Left ventricle myocardium superior (tissue), 1 donor: ENCODE data around the gene CPED1. TPM values are rescaled to one million over a fixed set of nuclear protein-coding genes. Genes with fewer than 3 reads are reported as not detected.

Source experiments
- ATAC-seq: fragments of 200-7000 bp; cut with Tn5 transposase; one replicate; pipeline ENCODE4 v1.9.1; 2020; ENCODE audit warnings: mild to moderate bottlenecking, moderate library complexity
- DNase-seq: peaks from one replicate; pipeline ENCODE4 v3.0.0-alpha.2; 2020
- intact Hi-C: fragments of 100-400 bp; cut with micrococcal nuclease; formaldehyde crosslinking; loops from one replicate; pipeline ENCODE4 v1.11.0; 2022
- long read RNA-seq: library from polyadenylated mRNA; unstranded; transcript quantifications from one replicate; pipeline ENCODE4 v2.0.0, GENCODE V29; 2021
- total RNA-seq: library from RNA; stranded (reverse); fragmentation: NEBNext Ultra II Directional; extraction: Animal tissue kit (Norgen Biotek cat#: 25700); gene quantifications from one replicate; pipeline ENCODE4 v1.2.1, GENCODE V29; 2021
- donor health status: DM: no; HTN: yes; CAD: no; lungs with severe emphysema.

CPED1 gene
- total RNA-seq = 32.8 TPM
- long read RNA-seq, full-length matches to known transcripts = 18 of 48 reads
- long read RNA-seq, partial matches to known transcripts = 17 of 48 reads
- long read RNA-seq, other reads (novel, unspliced or antisense) = 13 of 48 reads

DNA sequence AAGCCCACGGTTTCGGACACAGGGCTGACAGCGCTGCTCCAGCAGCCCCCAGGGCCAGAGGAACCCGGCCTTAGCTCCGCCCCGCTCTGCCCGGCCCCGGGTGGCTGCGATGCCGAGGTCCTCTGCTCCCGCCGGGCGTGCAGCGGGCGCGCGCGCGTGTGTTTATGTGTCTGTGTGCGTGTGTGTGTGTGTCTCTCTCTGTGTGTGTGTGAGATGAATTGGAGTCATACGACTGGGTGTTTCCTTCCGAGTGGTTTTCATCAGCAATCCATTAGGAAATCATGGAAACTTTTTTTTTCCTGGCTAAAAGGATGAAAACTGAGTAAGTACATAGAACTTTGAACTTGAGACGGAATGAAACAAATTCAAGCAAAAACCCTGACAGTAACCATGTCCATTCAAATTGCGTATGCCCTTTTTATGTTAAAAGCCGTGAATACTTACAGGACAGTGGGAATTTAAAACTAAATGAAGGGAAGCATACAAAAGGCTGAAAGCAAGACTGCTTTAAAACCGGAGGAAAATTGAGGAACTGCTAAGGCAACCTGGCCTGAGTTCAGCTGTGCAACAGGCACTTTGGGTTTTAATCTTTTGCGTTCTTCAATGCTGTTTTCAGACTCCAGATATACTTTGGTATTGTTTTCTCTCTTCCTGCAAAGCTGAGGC lies at the start of gene CPED1:
Gene CPED1 (plus strand): TSS at position 121 of the 666 bp plus-strand sequence. CDS start 911 bp downstream, outside the sequence.
- intact Hi-C loops = loop anchor here (5.0 kb wide), 2 partner anchors 94 to 119 kb away; no protein-coding TSS in a partner anchor
- DNase-seq (peak; percentile 91), ATAC-seq (peak; percentile 91)

GRCh38 chr7:120939345-120939744 lies 49.2 kb upstream of the CPED1 start:
- ATAC-seq = no peak
- DNase-seq = no peak
- intact Hi-C loops = no loop called here

- no peak for DNase-seq
- intact Hi-C loops = loop anchor here (5.0 kb wide), 1 partner anchor 134 kb away; no protein-coding TSS in a partner anchor
- no peak for ATAC-seq
These were observed 47.4 kb upstream of the CPED1 start for GRCh38 chr7:120941064-120941463.

DNA sequence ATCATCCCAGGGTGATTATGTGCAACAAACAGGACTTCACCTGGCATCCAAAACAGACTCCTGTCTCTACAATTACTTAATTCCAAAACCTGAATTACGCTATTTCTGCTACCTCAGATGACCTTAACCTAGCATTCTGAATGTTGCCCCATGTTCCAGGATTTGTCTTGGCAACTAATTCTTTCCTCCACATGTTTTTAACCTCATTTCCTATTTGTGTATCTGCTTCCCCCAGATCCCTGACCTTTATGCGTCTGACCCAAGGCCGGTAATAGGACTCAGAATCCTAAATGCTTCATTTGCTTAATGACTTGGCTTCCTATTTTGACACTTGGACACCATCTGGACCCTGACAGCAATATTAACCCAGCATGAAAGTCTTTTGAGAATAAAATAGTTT lies 46.7 kb upstream of the CPED1 start:
- intact Hi-C loops = loop anchor here (5.0 kb wide), 1 partner anchor 135 kb away; no protein-coding TSS in a partner anchor
- no peak for DNase-seq
- ATAC-seq = no peak

- DNase-seq (no peak), ATAC-seq (no peak)
- intact Hi-C loops = loop anchor here (5.0 kb wide), 1 partner anchor 136 kb away; no protein-coding TSS in a partner anchor
These were observed 45.6 kb upstream of the CPED1 start for GRCh38 chr7:120942861-120943260.

GRCh38 chr7:120944826-120945562 lies 43.5 kb upstream of the CPED1 start:
- intact Hi-C loops = loop anchor here (5.0 kb wide), 1 partner anchor 138 kb away; no protein-coding TSS in a partner anchor
- ATAC-seq = no peak
- no peak for DNase-seq

DNA sequence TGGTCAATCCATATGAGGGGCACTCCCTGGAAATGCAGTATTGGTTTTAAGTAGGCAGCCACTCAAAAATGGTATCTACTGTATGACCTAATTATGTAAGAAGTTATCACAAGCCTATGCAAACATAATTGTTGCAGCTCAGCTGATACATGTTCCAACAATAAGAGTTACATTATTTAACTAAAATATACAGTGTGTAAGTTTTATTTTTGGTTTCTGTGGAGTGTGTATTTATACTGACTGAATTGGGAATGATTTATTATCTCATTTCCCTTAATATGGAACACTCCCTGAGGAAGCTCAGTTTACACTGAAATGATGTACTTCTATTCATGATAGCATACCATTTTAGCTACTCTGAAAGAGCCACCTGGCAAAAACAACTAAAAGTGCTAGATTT lies 40.5 kb upstream of the CPED1 start:
- no peak for DNase-seq
- intact Hi-C loops = no loop called here
- ATAC-seq = no peak

GRCh38 chr7:120949393-120949911 lies 39.1 kb upstream of the CPED1 start:
- intact Hi-C loops = no loop called here
- DNase-seq (no peak), ATAC-seq (no peak)

DNA sequence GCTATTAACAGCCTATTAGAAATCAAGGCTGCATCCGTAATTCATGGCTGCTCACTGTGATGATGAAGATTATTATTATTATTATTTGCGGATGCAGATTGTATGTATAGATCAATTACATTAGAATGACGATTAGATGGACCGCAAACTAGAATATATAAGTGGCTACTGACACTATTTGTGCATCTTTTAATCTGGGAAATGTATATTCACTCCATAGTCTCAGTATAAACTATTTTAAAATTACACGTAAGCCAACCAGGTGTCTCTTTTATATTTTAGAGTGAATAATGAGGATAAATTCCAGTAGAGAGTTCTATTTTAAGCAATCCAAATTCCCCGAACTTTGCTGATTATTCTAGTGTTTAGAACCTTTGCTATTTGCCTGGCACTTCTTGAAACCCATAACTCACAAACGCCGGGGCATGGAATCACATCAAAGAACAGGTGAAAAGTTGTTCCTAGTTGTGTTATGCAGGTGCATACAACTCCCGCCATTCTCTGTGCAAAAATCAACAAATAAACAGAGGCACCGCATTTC lies 38.4 kb upstream of the CPED1 start:
- intact Hi-C loops = no loop called here
- DNase-seq (no peak), ATAC-seq (no peak)

DNA sequence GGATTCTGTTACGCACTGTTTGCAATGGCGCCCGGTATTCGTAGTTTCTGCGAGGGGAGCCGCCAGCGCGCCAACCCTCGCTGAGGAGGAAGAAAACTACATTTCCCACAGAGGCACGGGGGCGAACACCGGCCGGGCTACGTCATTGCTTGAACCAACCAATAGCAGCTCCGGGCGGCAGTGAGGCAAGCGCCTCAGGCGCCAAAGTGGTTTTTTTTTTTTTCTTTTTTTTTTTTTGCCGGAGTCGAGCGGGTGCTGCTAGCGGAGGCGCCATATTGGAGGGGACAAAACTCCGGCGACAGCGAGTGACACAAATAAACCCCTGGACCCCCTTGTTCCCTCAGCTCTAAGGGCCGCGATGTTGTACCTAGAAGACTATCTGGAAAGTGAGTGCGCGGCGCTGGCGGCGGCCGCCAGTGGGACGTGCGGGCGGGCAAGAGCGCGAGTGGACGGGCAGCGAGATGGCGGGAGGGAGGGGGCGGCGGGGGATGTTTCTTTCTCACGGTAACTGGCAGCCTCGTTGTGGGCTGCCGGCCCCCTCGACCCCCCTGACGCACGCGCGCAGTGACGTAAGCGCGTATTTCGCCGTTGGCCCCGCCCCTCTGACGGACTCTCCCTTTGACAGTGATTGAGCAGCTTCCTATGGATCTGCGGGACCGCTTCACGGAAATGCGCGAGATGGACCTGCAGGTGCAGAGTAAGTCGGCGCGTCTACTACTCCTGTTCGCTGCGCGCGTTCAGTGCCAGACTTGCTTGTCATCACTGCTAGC lies 37.8 kb upstream of the CPED1 start, which contains the start of gene ING3:
Gene ING3 (plus strand): TSS at position 239 of the 770 bp plus-strand sequence. CDS start 120 bp downstream, at position 359.
- DNase-seq (peak; percentile 96), ATAC-seq (peak; percentile 99)
- intact Hi-C loops = no loop called here

DNA sequence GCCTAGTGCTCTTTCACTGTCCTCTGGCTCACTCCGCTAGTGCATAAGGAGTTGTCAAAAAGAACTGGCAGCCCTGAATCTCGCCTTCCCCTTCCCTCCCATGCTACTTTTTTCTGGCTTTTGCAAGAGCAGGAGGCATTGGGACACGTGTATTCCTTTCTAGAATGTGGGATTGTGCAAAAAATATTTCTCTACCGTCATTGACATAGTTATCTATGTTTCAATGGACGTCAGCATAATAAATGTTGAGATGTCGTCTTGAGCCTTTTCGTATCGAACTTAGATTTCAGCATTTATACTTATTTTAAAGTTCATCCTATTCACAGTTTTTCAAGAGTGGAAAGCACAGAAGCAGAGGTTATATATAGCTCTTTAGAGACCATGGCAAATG lies 37.2 kb upstream of the CPED1 start:
- intact Hi-C loops = no loop called here
- ATAC-seq (no peak), DNase-seq (no peak)

DNA sequence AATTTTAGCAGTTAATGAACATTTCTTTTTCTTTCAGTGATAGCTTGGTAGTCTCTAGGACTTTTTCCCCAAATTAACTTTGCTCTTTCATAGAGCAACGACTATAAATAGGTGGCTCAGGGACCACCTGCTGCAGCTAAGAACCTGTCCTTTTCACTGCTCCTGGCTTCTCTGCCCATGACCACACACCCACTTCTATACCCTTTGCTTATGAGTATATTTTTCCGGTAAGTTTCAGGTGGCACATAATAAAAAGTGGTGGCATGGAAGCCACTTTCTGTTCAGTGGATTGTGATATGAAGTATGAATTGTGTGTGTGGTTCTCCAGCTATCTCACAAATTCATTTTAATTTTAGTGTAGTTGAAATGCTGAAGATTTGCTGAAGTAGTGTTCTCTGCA lies 36.7 kb upstream of the CPED1 start:
- intact Hi-C loops = no loop called here
- DNase-seq (no peak), ATAC-seq (no peak)

DNA sequence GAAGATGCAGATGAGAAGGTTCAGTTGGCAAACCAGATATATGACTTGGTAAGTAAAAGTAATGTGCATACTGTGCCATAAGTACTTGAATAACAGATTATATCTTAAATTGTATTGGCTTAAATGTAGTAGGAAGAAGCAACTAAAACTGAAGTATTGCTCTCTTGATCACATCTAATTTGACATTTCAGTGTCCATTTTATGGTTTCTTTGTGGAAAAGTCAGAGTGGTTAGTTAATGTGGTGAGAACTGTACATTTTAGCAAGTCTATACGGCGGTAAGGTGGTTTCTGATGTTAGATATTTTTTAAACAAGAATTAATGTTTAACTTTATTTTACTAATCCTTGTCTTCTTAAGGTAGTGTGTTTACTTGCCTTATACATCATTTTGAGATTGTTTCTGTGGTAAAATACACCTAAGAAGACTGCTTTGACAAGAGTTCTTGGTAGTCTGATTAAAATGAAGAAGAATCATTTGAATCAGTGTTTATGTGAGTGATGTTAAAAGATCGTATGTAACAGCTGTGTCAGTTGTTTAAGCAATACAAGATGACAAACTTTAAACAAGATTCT lies 32.8 kb upstream of the CPED1 start:
- no peak for ATAC-seq
- intact Hi-C loops = no loop called here
- no peak for DNase-seq

DNA sequence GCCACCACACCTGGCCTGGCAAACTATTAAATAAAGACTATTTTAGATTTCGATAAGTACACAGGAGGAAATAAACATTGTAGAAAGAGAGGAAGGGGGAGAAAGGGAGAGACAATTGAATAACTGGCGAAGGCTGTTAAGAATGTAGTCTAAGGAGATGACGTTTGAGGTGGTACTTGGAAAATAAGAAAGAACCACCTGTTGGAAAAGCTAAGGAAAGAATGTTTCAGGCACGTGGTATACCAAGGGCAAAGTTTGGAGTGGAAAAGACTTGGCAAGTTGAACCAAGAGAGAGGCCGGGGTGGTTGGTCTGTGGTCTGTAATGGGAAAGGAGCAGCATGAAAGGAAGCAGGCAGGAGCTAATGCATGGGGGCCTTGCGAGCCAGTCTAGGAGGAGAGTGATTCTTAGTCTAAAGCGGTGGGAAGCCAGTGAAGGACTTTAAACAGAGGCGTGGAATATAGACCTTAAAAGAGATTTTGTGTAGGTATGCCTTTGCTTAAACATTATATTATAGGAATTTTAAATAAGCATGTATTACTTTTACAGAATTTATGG lies 28.5 kb upstream of the CPED1 start:
- intact Hi-C loops = no loop called here
- DNase-seq = no peak
- ATAC-seq = no peak

DNA sequence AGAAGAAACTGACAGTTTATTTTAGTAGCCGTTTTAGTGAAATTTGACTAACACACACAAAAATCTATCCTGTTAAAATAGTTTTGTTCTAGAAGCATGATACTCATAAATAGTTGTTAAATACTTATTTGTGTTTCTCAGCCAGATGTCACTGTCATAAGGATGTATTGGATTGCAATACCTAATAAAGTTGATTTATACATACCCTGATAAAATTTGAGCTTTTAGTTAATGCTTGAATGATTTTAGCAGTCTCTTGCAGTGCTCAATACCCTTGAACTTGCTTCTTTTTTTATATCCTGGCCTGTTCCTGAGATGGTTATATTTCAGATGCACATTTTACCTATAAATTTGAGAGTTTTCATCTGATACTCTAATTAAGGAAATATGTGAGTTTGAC lies 27.8 kb upstream of the CPED1 start:
- DNase-seq (no peak), ATAC-seq (no peak)
- intact Hi-C loops = no loop called here

DNA sequence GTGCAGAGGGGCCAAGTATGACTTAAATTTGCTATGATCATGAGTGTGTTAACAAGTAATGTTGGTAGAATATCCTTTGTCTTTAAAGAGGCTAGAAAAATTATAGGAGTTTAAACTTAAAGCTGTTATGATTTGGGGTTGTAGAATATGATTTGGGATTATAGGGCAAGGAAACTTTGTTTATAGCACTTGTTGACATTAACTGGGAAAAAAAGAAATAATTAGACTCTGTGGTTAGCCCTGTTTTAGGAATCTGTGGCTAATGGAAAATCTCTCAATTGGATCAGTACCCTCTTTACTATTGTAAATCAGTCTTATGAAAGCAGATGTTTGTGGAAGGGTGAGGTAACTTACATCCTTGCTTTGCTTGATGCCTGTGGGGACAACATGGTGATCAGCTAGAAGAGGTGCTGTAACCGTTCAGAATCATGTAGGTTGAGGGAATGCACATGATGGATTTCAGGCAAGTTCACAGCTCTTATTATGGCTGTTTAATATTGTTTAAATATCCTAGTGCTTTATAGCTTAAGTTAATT lies 26.8 kb upstream of the CPED1 start:
- intact Hi-C loops = no loop called here
- ATAC-seq (no peak), DNase-seq (no peak)

DNA sequence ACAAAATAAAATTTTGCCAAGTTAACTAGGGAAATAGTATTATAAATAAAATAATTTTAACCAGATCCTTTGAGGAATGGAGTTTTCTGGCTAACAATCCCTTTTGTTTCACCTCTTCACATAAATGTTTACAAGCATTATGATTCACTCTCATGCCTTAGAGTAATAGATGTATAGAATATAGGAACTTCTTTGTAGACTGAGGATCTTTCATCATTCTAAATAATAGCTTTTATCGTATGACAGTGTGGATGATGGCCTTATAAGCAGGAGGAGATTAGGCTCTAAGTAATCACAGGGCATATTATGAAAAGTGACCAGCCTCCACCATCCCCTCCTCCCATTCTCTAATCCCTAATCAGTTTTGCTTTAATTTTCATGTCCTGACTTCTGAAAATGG lies 24.4 kb upstream of the CPED1 start:
- intact Hi-C loops = no loop called here
- DNase-seq (no peak), ATAC-seq (no peak)

GRCh38 chr7:120966961-120967360 lies 21.6 kb upstream of the CPED1 start:
- ATAC-seq = no peak
- intact Hi-C loops = no loop called here
- DNase-seq = no peak
